GM10248 (cell line): ENCODE results near the gene AXL.

ENCODE experiments used
- CTCF ChIA-PET: fragments of 300-600 bp; sonication (Branson Sonifier 250); formaldehyde crosslinking; extraction: SDS; loops from one replicate; lab custom pipeline; 2021; ENCODE audit warnings: antibody characterized with exemption; lab: Yijun Ruan, JAX
- POLR2A ChIA-PET: fragments of 350-650 bp; sonication (Branson Sonifier 250); formaldehyde crosslinking; extraction: SDS; loops from one replicate; lab custom pipeline; 2020; ENCODE audit warnings: antibody characterized with exemption; lab: Yijun Ruan, JAX
- DNase-seq: peaks from one replicate; pipeline ENCODE4 v3.0.0; 2012; ENCODE audit errors: extremely low spot score
- CTCF ChIP-seq: IDR thresholded peaks from 2 replicates; pipeline ENCODE4 v1.5.1; 2012; ENCODE audit warnings: mild to moderate bottlenecking, low read depth; ENCODE audit errors: extremely low read depth, missing control alignments, control extremely low read depth

AXL gene

GRCh38 chr19:41220811-41221210, 1.8 kb downstream of the AXL start:
- no peak for TF ChIP-seq CTCF
- CTCF ChIA-PET = interaction anchor here (1.9 kb wide), 1 partner anchor 16 kb away, joined by 7 read pairs; no protein-coding TSS in a partner anchor
- POLR2A ChIA-PET = no interaction called here
- DNase-seq = no peak

- ChIA-PET CTCF (interaction anchor here (1.9 kb wide), 1 partner anchor 17 kb away, joined by 7 read pairs; no protein-coding TSS in a partner anchor), POLR2A (no interaction called here)
- DNase-seq = no peak
- no peak for TF ChIP-seq CTCF
These were observed 2.6 kb downstream of the AXL start for GRCh38 chr19:41221514-41222205.

- ChIA-PET CTCF (interaction anchor here (1.9 kb wide), 1 partner anchor 18 kb away, joined by 7 read pairs; no protein-coding TSS in a partner anchor), POLR2A (no interaction called here)
- DNase-seq = no peak
- no peak for TF ChIP-seq CTCF
These were observed 3.2 kb downstream of the AXL start for GRCh38 chr19:41222240-41222639.

GRCh38 chr19:41223431-41224234, 4.6 kb downstream of the AXL start:
- no peak for DNase-seq

GRCh38 chr19:41224632-41225031, 5.6 kb downstream of the AXL start:
- TF ChIP-seq CTCF = no peak
- POLR2A ChIA-PET = no interaction called here
- CTCF ChIA-PET = interaction anchor here (1.2 kb wide), 1 partner anchor 21 kb away, joined by 3 read pairs; no protein-coding TSS in a partner anchor
- DNase-seq = no peak

More at GRCh38 chr19:41223431-41224234, 4.6 kb downstream of the AXL start:
- POLR2A ChIA-PET = no interaction called here
- TF ChIP-seq CTCF = no peak
- CTCF ChIA-PET = interaction anchor here (0.8 to 1.2 kb wide), 2 partner anchors 8 to 20 kb away, joined by 3 read pairs; no protein-coding TSS in a partner anchor

GRCh38 chr19:41225238-41226052, 6.4 kb downstream of the AXL start:
- CTCF ChIA-PET = no interaction called here
- POLR2A ChIA-PET = no interaction called here
- no peak for DNase-seq
- TF ChIP-seq CTCF = no peak
